IMR-90 (cell line): ENCODE data around the gene OR4B1. TPM values are rescaled to one million over a fixed set of nuclear protein-coding genes. Genes with fewer than 3 reads are reported as not detected.

Experiments
- ATAC-seq: fragments of 200-7000 bp; cut with Tn5 transposase; 2 replicates; pipeline ENCODE4 v1.9.1; 2020; ENCODE audit warnings: low read depth, mild to moderate bottlenecking, moderate library complexity
- BruUV-seq: library from RNA; stranded (reverse); fragments of 400-500 nt; replicated peaks from 2 replicates; lab custom pipeline; 2021; lab: Mats Ljungman, UMichigan
- CTCF ChIA-PET: fragments of 300-600 bp; formaldehyde crosslinking; extraction: SDS; loops from one replicate; lab custom pipeline; 2021; ENCODE audit warnings: antibody characterized with exemption; lab: Yijun Ruan, JAX
- POLR2A ChIA-PET: fragments of 300-600 bp; sonication (Branson Sonifier 250); formaldehyde crosslinking; loops from one replicate; lab custom pipeline; 2022; ENCODE audit warnings: antibody characterized with exemption; ENCODE audit not compliant: unreplicated experiment; lab: Charles Lee
- DNase-seq: peaks from one replicate; pipeline ENCODE4 v3.0.0; 2013
- H2AFZ ChIP-seq: replicated peaks from 2 replicates; pipeline ENCODE3; 2013; ENCODE audit warnings: low read length, mild to moderate bottlenecking; ENCODE audit not compliant: poor library complexity
- H2AK5ac ChIP-seq: 2 replicates; pipeline ENCODE4 v1.6.1; 2013; ENCODE audit warnings: low read depth, low read length, inconsistent platforms
- H2AK9ac ChIP-seq: replicated peaks from 2 replicates; pipeline ENCODE3; 2013; ENCODE audit warnings: mild to moderate bottlenecking, low read depth, low read length, moderate library complexity; ENCODE audit not compliant: poor library complexity
- H2BK120ac ChIP-seq: 2 replicates; pipeline ENCODE4 v1.6.1; 2013; ENCODE audit warnings: low read depth, low read length, inconsistent platforms
- H2BK15ac ChIP-seq: 3 replicates; pipeline ENCODE4 v1.6.1; 2013; ENCODE audit warnings: low read depth, low read length, inconsistent platforms
- H2BK20ac ChIP-seq: 2 replicates; pipeline ENCODE4 v1.6.1; 2013; ENCODE audit warnings: low read depth, mild to moderate bottlenecking, inconsistent platforms, low read length, moderate library complexity
- H2BK5ac ChIP-seq: 2 replicates; pipeline ENCODE4 v1.6.1; 2013; ENCODE audit warnings: mild to moderate bottlenecking, low read depth, low read length, inconsistent platforms; ENCODE audit not compliant: poor library complexity, severe bottlenecking
- H3K14ac ChIP-seq: replicated peaks from 2 replicates; pipeline ENCODE4 v1.6.1; 2013; ENCODE audit warnings: low read depth, low read length, inconsistent platforms
- H3K18ac ChIP-seq: 2 replicates; pipeline ENCODE4 v1.6.1; 2013; ENCODE audit warnings: low read depth, low read length, control low read depth
- H3K23ac ChIP-seq: 2 replicates; pipeline ENCODE4 v1.6.1; 2013; ENCODE audit warnings: low read depth, low read length, inconsistent platforms
- H3K27ac ChIP-seq: 2 replicates; pipeline ENCODE4 v1.5.1; 2013; ENCODE audit warnings: mild to moderate bottlenecking, control low read depth, low read length; ENCODE audit not compliant: insufficient read depth
- H3K27me3 ChIP-seq: 2 replicates; pipeline ENCODE4 v1.6.1; 2013; ENCODE audit warnings: low read length; ENCODE audit not compliant: control insufficient read depth, insufficient read depth
- H3K36me3 ChIP-seq: 2 replicates; pipeline ENCODE4 v1.6.1; 2013; ENCODE audit warnings: low read length, mixed read lengths; ENCODE audit not compliant: control insufficient read depth, insufficient read depth
- H3K4ac ChIP-seq: 2 replicates; pipeline ENCODE4 v1.6.1; 2013; ENCODE audit warnings: low read depth, low read length, inconsistent platforms
- H3K4me1 ChIP-seq: 2 replicates; pipeline ENCODE4 v1.6.1; 2013; ENCODE audit warnings: low read length, mixed read lengths; ENCODE audit not compliant: control insufficient read depth, insufficient read depth
- H3K4me2 ChIP-seq: 2 replicates; pipeline ENCODE4 v1.6.1; 2013; ENCODE audit warnings: low read depth, mild to moderate bottlenecking, control low read depth, low read length, moderate library complexity
- H3K4me3 ChIP-seq: 2 replicates; pipeline ENCODE4 v1.5.1; 2013; ENCODE audit warnings: low read depth, mild to moderate bottlenecking, control low read depth, low read length, moderate library complexity; ENCODE audit not compliant: insufficient read depth
- H3K56ac ChIP-seq: 2 replicates; pipeline ENCODE4 v1.6.1; 2013; ENCODE audit warnings: low read length, inconsistent platforms; ENCODE audit not compliant: insufficient read depth; ENCODE audit errors: extremely low read depth
- H3K79me1 ChIP-seq, 2 experiments: 2 replicates each; pipeline ENCODE4 v1.6.1; 2013; ENCODE audit warnings: low read length in 2 of 2, inconsistent platforms in 1 of 2, low read depth in 1 of 2
- H3K9ac ChIP-seq: 2 replicates; pipeline ENCODE4 v1.6.1; 2013; ENCODE audit warnings: low read depth, low read length, control low read depth
- H3K9me1 ChIP-seq: 2 replicates; pipeline ENCODE4 v1.6.1; 2013; ENCODE audit warnings: low read length, inconsistent platforms; ENCODE audit not compliant: insufficient read depth
- H3K9me3 ChIP-seq: 2 replicates; pipeline ENCODE4 v1.6.1; 2013; ENCODE audit warnings: low read length; ENCODE audit not compliant: control insufficient read depth, insufficient read depth
- H4K20me1 ChIP-seq: 2 replicates; pipeline ENCODE4 v1.6.1; 2013; ENCODE audit warnings: low read length, inconsistent platforms; ENCODE audit not compliant: insufficient read depth
- H4K5ac ChIP-seq: 2 replicates; pipeline ENCODE4 v1.6.1; 2013; ENCODE audit warnings: mild to moderate bottlenecking, low read depth, low read length, control low read depth
- H4K8ac ChIP-seq, 2 experiments: 2 replicates each; pipeline ENCODE4 v1.6.1; 2013; ENCODE audit warnings: low read depth in 2 of 2, low read length in 2 of 2, control low read depth in 1 of 2, inconsistent platforms in 1 of 2
- H4K91ac ChIP-seq: 2 replicates; pipeline ENCODE4 v1.6.1; 2013; ENCODE audit warnings: low read depth, low read length, inconsistent platforms; ENCODE audit not compliant: insufficient read depth
- BHLHE40 ChIP-seq: fragments of 150-350 bp; IDR thresholded peaks from 2 replicates; pipeline ENCODE4 v1.6.1; 2016; ENCODE audit warnings: mild to moderate bottlenecking, low read depth, low read length
- CEBPB ChIP-seq: IDR thresholded peaks from 2 replicates; pipeline ENCODE4 v1.6.1; 2012; ENCODE audit warnings: low read depth, low read length, improper control_type of control experiment
- CHD1 ChIP-seq: IDR thresholded peaks from 2 replicates; pipeline ENCODE4 v1.6.1; 2012; ENCODE audit warnings: low read depth, low read length, improper control_type of control experiment
- CTCF ChIP-seq: conservative IDR thresholded peaks from 2 replicates; pipeline ENCODE4 v1.5.1; 2012; ENCODE audit warnings: mild to moderate bottlenecking, low read depth, low read length, improper control_type of control experiment
- ELK1 ChIP-seq: fragments of 150-350 bp; IDR thresholded peaks from 2 replicates; pipeline ENCODE4 v1.6.1; 2016; ENCODE audit warnings: low read depth, mild to moderate bottlenecking, low read length, moderate library complexity, borderline replicate concordance
- FOS ChIP-seq: fragments of 150-350 bp; IDR thresholded peaks from 2 replicates; pipeline ENCODE4 v1.6.1; 2016; ENCODE audit warnings: low read depth, low read length
- MAFK ChIP-seq: IDR thresholded peaks from 2 replicates; pipeline ENCODE4 v1.6.1; 2012; ENCODE audit warnings: low read depth, low read length, improper control_type of control experiment
- MXI1 ChIP-seq: IDR thresholded peaks from 2 replicates; pipeline ENCODE4 v1.6.1; 2012; ENCODE audit warnings: low read depth, mild to moderate bottlenecking, low read length, moderate library complexity, borderline replicate concordance
- NFE2L2 ChIP-seq: fragments of 150-350 bp; IDR thresholded peaks from 2 replicates; pipeline ENCODE4 v1.6.1; 2016; ENCODE audit warnings: low read depth, mild to moderate bottlenecking, low read length
- POLR2A ChIP-seq: IDR thresholded peaks from 2 replicates; pipeline ENCODE4 v1.6.1; 2012; ENCODE audit warnings: mild to moderate bottlenecking, low read depth, low read length
- RCOR1 ChIP-seq: IDR thresholded peaks from 2 replicates; pipeline ENCODE4 v1.6.1; 2012; ENCODE audit warnings: mild to moderate bottlenecking, low read length, improper control_type of control experiment; ENCODE audit not compliant: insufficient replicate concordance
- RFX5 ChIP-seq: IDR thresholded peaks from 2 replicates; pipeline ENCODE4 v1.8.0; 2012; ENCODE audit warnings: low read depth, mild to moderate bottlenecking, low read length, moderate library complexity
- SMC3 ChIP-seq: fragments of 150-350 bp; IDR thresholded peaks from 2 replicates; pipeline ENCODE4 v1.6.1; 2016; ENCODE audit warnings: low read depth, mild to moderate bottlenecking, antibody characterized with exemption, low read length, moderate library complexity
- USF2 ChIP-seq: fragments of 150-350 bp; IDR thresholded peaks from 2 replicates; pipeline ENCODE4 v1.6.1; 2017; ENCODE audit warnings: mild to moderate bottlenecking, antibody characterized with exemption, low read length, low read depth
- dilution Hi-C: fragments of 300-500 bp; cut with HindIII; formaldehyde crosslinking; loops from one replicate; pipeline ENCODE4 v1.14.3; 2018; ENCODE audit warnings: low sequenced_read_pairs; ENCODE audit not compliant: unreplicated experiment
- in situ Hi-C: fragments of 300-500 bp; cut with MboI; formaldehyde crosslinking; loops from 3 replicates; pipeline ENCODE4 v1.14.3; 2019; ENCODE audit warnings: low sequenced_read_pairs, inconsistent platforms, mixed read lengths
- intact Hi-C: fragments of 100-400 bp; cut with micrococcal nuclease; formaldehyde crosslinking; loops from 2 replicates; pipeline ENCODE4 v1.10.0; 2022
- polyA plus RNA-seq, 3 experiments: library from polyadenylated mRNA; depleted of rRNA; stranded (reverse); fragments of >200 nt; gene quantifications; 2 replicates each; pipeline ENCODE4 v1.2.3, GENCODE V29; 2012; ENCODE audit warnings: low replicate concordance in 1 of 3
- total RNA-seq: library from RNA; depleted of rRNA; stranded (reverse); fragments of >200 nt; gene quantifications from 2 replicates; pipeline ENCODE4 v1.2.3, GENCODE V29; 2012

The OR4B1 gene
- total and polyA plus RNA-seq, 2 of the 4 experiments (the other 2 are of a cell fraction) = not detected

- Histone ChIP-seq H2BK15ac (no peak overlapping the region), H2AFZ (no peak overlapping the region), H3K4me2 (no peak overlapping the region), H2BK20ac (no peak overlapping the region), H2AK9ac (no peak overlapping the region), H3K4me3 (no peak overlapping the region), H3K79me1 (no peaks in the 10 kb centered on the region), H3K9me1 (no peaks in the 10 kb centered on the region), H3K4ac (no peak overlapping the region), H4K91ac (no peak overlapping the region), H4K20me1 (no peaks in the 10 kb centered on the region), H2BK120ac (no peak overlapping the region), H3K14ac (no peak overlapping the region), H3K9me3 (no peaks in the 10 kb centered on the region), H3K27ac (no peak overlapping the region), H3K56ac (no peak overlapping the region), H2BK5ac (no peak overlapping the region), H3K9ac (no peak overlapping the region), H4K8ac (no peak overlapping the region), H3K23ac (no peak overlapping the region), H2AK5ac (no peak overlapping the region), H3K18ac (no peak overlapping the region), H3K4me1 (no peaks in the 10 kb centered on the region), H4K5ac (no peak overlapping the region), H3K36me3 (no peaks in the 10 kb centered on the region), H3K27me3 (no peaks in the 10 kb centered on the region)
- ChIA-PET POLR2A (no interaction called here), CTCF (interaction anchor here (1.0 kb wide), 1 partner anchor 11 kb away, joined by 3 read pairs; no protein-coding TSS in a partner anchor)
- DNase-seq = no peak
- no peak for ATAC-seq
- BruUV-seq = no TSS peak
- dilution Hi-C loops = no loop called here
- in situ Hi-C loops = no loop called here
- TF ChIP-seq USF2 = no peak
- no peak for TF ChIP-seq MAFK
- TF ChIP-seq CTCF = no peak
- TF ChIP-seq CEBPB = no peak
- TF ChIP-seq ELK1 = no peak
- no peak for TF ChIP-seq FOS
- no peak for TF ChIP-seq MXI1
- no peak for TF ChIP-seq RFX5
- TF ChIP-seq BHLHE40 = no peak
- TF ChIP-seq SMC3 = no peak
- no peak for TF ChIP-seq NFE2L2
- TF ChIP-seq POLR2A = no peak
- TF ChIP-seq CHD1 = no peak
- no peak for TF ChIP-seq RCOR1
- intact Hi-C loops = no loop called here
These were observed 32.2 kb upstream of the OR4B1 start for GRCh38 chr11:48184452-48184851.
